22Rv1 (cell line): ENCODE results near the gene YPEL3.

ENCODE experiments used
- H3K27ac ChIP-seq: fragments of 450-650 bp; 2 replicates; pipeline ENCODE4 v1.5.1; 2017
- CTCF ChIP-seq: fragments of 450-650 bp; IDR thresholded peaks from 2 replicates; pipeline ENCODE4 v1.5.1; 2017; ENCODE audit warnings: mild to moderate bottlenecking
- ZFX ChIP-seq: fragments of 450-650 bp; IDR thresholded peaks from 2 replicates; pipeline ENCODE4 v1.6.1; 2017; ENCODE audit warnings: antibody characterized with exemption, borderline replicate concordance

Gene YPEL3

GRCh38 chr16:30124985-30125379, 29.0 kb upstream of the YPEL3 start:
- no peak overlapping the region for H3K27ac ChIP-seq
- TF ChIP-seq ZFX (no peak), CTCF (no peak)

- TF ChIP-seq CTCF: no peak
- TF ChIP-seq ZFX: no peak
- H3K27ac ChIP-seq: peak overlapping the region; percentile 67
Observed at GRCh38 chr16:30122604-30123160, 26.7 kb upstream of the YPEL3 start.

GRCh38 chr16:30121741-30122571, 25.9 kb upstream of the YPEL3 start:
- peak overlapping the region; percentile 67 for H3K27ac ChIP-seq
- TF ChIP-seq CTCF: no peak
- TF ChIP-seq ZFX: no peak

- no peak for TF ChIP-seq CTCF
- TF ChIP-seq ZFX: no peak
- peak overlapping the region; percentile 67; the same call in 1 of the 2 replicates for H3K27ac ChIP-seq
Observed at GRCh38 chr16:30120340-30121105, 24.5 kb upstream of the YPEL3 start.

GRCh38 chr16:30119428-30119827, 23.4 kb upstream of the YPEL3 start:
- TF ChIP-seq CTCF (no peak), ZFX (no peak)
- no peak overlapping the region for H3K27ac ChIP-seq

GRCh38 chr16:30117768-30118167, 21.8 kb upstream of the YPEL3 start:
- no peak overlapping the region for H3K27ac ChIP-seq
- TF ChIP-seq CTCF: no peak
- TF ChIP-seq ZFX: no peak
